A549 (cell line): ENCODE data around the gene DDAH2. TPM values are rescaled to one million over a fixed set of nuclear protein-coding genes. Genes with fewer than 3 reads are reported as not detected.

ENCODE experiments used
- ATAC-seq, 2 experiments: fragments of 200-7000 bp in 1 of 2; fragments of >200 bp in 1 of 2; cut with Nextera tagmentation in 1 of 2; cut with Tn5 transposase in 1 of 2; 3 replicates each; pipeline versions ENCODE4 v1.8.0 to v1.9.1; 2018 to 2020; ENCODE audit warnings: mild to moderate bottlenecking in 1 of 2, moderate library complexity in 1 of 2
- CTCF ChIA-PET: fragments of 300-600 bp; sonication (Branson Sonifier 250); formaldehyde crosslinking; extraction: SDS; loops from one replicate; lab custom pipeline; 2021; ENCODE audit warnings: antibody characterized with exemption, inconsistent platforms; lab: Yijun Ruan, JAX
- POLR2A ChIA-PET: fragments of 350-600 bp; formaldehyde crosslinking; extraction: SDS; loops from one replicate; lab custom pipeline; 2021; ENCODE audit warnings: antibody characterized with exemption, inconsistent platforms; lab: Yijun Ruan, JAX
- DNase-seq, 2 experiments: peaks; one replicate each; pipeline versions ENCODE4 v3.0.0 to v3.0.0-alpha.2; 2011 to 2016; ENCODE audit warnings: low read depth in 1 of 2, low spot score in 1 of 2
- FAIRE-seq: peaks from 2 replicates; lab custom pipeline; 2011; peaks lifted over from hg19 to GRCh38; lab: Jason Lieb, UNC
- H3K27ac ChIP-seq, 2 experiments: fragments of >200 bp; sonication (Bioruptor Twin); formaldehyde crosslinking; 3 replicates each; pipeline ENCODE4 v1.5.1; 2016 to 2017
- H3K4me1 ChIP-seq: fragments of >200 bp; sonication (Bioruptor Twin); formaldehyde crosslinking; 3 replicates; pipeline ENCODE4 v1.6.1; 2016
- H3K4me2 ChIP-seq: fragments of >200 bp; sonication (Bioruptor Twin); formaldehyde crosslinking; 3 replicates; pipeline ENCODE4 v1.6.1; 2016
- H3K4me3 ChIP-seq: fragments of >200 bp; sonication (Bioruptor Twin); formaldehyde crosslinking; 3 replicates; pipeline ENCODE4 v1.5.1; 2016
- H3K9me3 ChIP-seq: fragments of >200 bp; sonication (Bioruptor Twin); formaldehyde crosslinking; 3 replicates; pipeline ENCODE4 v1.6.1; 2016
- CBX8 ChIP-seq: fragments of 200-600 bp; sonication (generic); IDR thresholded peaks from 2 replicates; pipeline ENCODE4 v1.6.1; 2016
- CHD2 ChIP-seq: fragments of 150-350 bp; IDR thresholded peaks from 2 replicates; pipeline ENCODE4 v1.6.1; 2014; ENCODE audit warnings: low read length; ENCODE audit not compliant: partially characterized antibody
- GATA3 ChIP-seq: IDR thresholded peaks from 2 replicates; pipeline ENCODE4 v1.6.1; 2012; ENCODE audit warnings: borderline replicate concordance
- HOXB13 ChIP-seq: fragments of 250-450 bp; sonication (Bioruptor Pico); IDR thresholded peaks from 2 replicates; pipeline ENCODE4 v1.5.0; 2020; ENCODE audit warnings: low read depth, mild to moderate bottlenecking, moderate library complexity
- HOXB5 ChIP-seq: fragments of 250-450 bp; sonication (Bioruptor Pico); IDR thresholded peaks from 2 replicates; pipeline ENCODE4 v1.5.0; 2020; ENCODE audit warnings: mild to moderate bottlenecking, moderate library complexity
- KDM1A ChIP-seq: fragments of 200-600 bp; sonication (generic); IDR thresholded peaks from 2 replicates; pipeline ENCODE4 v1.6.1; 2016; ENCODE audit warnings: low read depth, mild to moderate bottlenecking
- MYC ChIP-seq: IDR thresholded peaks from 2 replicates; pipeline ENCODE4 v1.6.1; 2012; ENCODE audit warnings: mild to moderate bottlenecking, inconsistent platforms, low read length, improper control_type of control experiment, borderline replicate concordance
- NFE2L2 ChIP-seq: fragments of 150-350 bp; conservative IDR thresholded peaks from 2 replicates; pipeline ENCODE4 v1.6.1; 2014; ENCODE audit warnings: low read length
- NR3C1 ChIP-seq: fragments of >200 bp; sonication (Bioruptor Twin); formaldehyde crosslinking; IDR thresholded peaks from 3 replicates; pipeline ENCODE4 v1.6.1; 2017
- POLR2AphosphoS2 ChIP-seq: conservative IDR thresholded peaks from 2 replicates; pipeline ENCODE4 v1.6.1; 2012; ENCODE audit warnings: low read length, improper control_type of control experiment, inconsistent platforms
- RAD21 ChIP-seq, 2 experiments: fragments of >200 bp in 1 of 2; sonication (Bioruptor Twin) in 1 of 2; formaldehyde crosslinking in 1 of 2; IDR thresholded peaks in 1 of 2; conservative IDR thresholded peaks in 1 of 2; 2 replicates in 1 of 2; 3 replicates in 1 of 2; pipeline ENCODE4 v1.6.1; 2012 to 2018; ENCODE audit warnings: inconsistent platforms in 1 of 2
- RFX5 ChIP-seq: fragments of 450-650 bp; IDR thresholded peaks from 2 replicates; pipeline ENCODE4 v1.7.1; 2014; ENCODE audit warnings: antibody characterized with exemption, mild to moderate bottlenecking, moderate library complexity
- RNF2 ChIP-seq: fragments of 200-600 bp; sonication (generic); IDR thresholded peaks from 2 replicates; pipeline ENCODE4 v1.6.1; 2016; ENCODE audit warnings: low read depth, mild to moderate bottlenecking, antibody characterized with exemption, moderate library complexity, borderline replicate concordance
- SMC3 ChIP-seq: fragments of >200 bp; sonication (Bioruptor Twin); formaldehyde crosslinking; IDR thresholded peaks from 3 replicates; pipeline ENCODE4 v1.6.1; 2018; ENCODE audit warnings: inconsistent platforms
- TFCP2L1 ChIP-seq: fragments of 250-450 bp; sonication (Bioruptor Pico); IDR thresholded peaks from 2 replicates; pipeline ENCODE4 v1.5.0; 2021; ENCODE audit warnings: mild to moderate bottlenecking
- TP53 ChIP-seq: fragments of 250-450 bp; sonication (Bioruptor Pico); IDR thresholded peaks from 2 replicates; pipeline ENCODE4 v1.5.0; 2021; ENCODE audit warnings: mild to moderate bottlenecking, moderate library complexity
- ZC3H11A ChIP-seq: fragments of 450-650 bp; IDR thresholded peaks from 2 replicates; pipeline ENCODE4 v1.6.1; 2014; ENCODE audit warnings: antibody characterized with exemption, mild to moderate bottlenecking
- WGBS: methylation state at CpG from one replicate; pipeline ENCODE4 v1.1.6; 2017; ENCODE audit errors: missing lambda C conversion rate; 5-methylcytosine and 5-hydroxymethylcytosine counted together
- polyA plus RNA-seq, 4 experiments: library from polyadenylated mRNA; depleted of rRNA in 3 of 4; stranded (reverse); fragments of >200 nt; fragmentation: RNase III in 1 of 4; extraction: RNeasy Plus Mini Kit Qiagen cat#74134 plus additional on column Dnase treatment in 1 of 4; gene quantifications; 2 replicates in 3 of 4; 3 replicates in 1 of 4; pipeline ENCODE4 v1.2.3, GENCODE V29; 2011 to 2017
- TF ChIP-seq, protein P1 (sequence below): IDR thresholded peaks from 2 replicates; pipeline ENCODE4 v1.6.1; 2012
- TF ChIP-seq, protein P2 (sequence below): fragments of >200 bp; sonication (Bioruptor Twin); formaldehyde crosslinking; IDR thresholded peaks from 2 replicates; pipeline ENCODE4 v1.6.1; 2016
- TF ChIP-seq, protein P3 (sequence below): fragments of 250-450 bp; sonication (Bioruptor Pico); IDR thresholded peaks from 2 replicates; pipeline ENCODE4 v1.5.0; 2020; ENCODE audit warnings: low read depth, mild to moderate bottlenecking, moderate library complexity
- TF ChIP-seq, protein P4 (sequence below): fragments of 150-350 bp; IDR thresholded peaks from 2 replicates; pipeline ENCODE4 v1.6.1; 2014; ENCODE audit warnings: low read depth, mild to moderate bottlenecking, low read length

The DDAH2 gene
- polyA plus RNA-seq, 2 of the 4 experiments (the other 2 are of a cell fraction) = 19.3 to 54.5 TPM

DNA sequence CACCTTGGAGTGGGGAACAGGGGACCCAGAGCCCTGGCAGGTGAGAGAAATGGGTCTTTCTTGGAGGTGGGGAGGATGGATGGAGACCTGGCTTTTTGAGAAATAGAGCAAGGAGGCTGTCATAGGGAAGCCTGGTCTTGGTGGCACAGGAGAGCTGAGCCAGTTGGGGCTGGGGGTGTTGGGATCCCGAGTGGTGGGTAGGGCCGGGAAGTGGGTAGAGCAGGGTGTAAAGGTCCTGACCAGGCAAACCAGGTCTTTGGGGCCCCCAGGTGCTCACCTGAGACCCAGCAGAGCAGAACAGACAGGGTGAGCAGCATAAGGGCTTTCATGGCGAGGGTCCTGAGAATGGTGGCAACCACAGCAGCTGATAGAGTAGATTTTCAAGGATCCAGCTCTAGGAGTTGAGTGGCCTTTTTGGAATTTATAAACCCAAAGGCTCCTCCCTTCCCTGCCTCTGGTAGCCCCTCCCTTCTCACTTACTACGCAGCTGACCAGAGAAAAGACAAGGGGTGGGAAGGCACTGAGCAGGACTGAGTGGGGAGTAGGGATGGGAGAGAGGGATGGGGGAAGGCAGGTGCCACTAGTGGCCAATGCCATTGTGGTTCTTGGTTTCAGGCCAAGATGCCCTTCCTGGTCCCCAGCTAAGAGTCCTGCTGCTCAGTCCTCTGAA, 7.6 kb downstream of the DDAH2 start, which contains the start of gene LY6G6C (continued):
- TF ChIP-seq, protein P1, sequence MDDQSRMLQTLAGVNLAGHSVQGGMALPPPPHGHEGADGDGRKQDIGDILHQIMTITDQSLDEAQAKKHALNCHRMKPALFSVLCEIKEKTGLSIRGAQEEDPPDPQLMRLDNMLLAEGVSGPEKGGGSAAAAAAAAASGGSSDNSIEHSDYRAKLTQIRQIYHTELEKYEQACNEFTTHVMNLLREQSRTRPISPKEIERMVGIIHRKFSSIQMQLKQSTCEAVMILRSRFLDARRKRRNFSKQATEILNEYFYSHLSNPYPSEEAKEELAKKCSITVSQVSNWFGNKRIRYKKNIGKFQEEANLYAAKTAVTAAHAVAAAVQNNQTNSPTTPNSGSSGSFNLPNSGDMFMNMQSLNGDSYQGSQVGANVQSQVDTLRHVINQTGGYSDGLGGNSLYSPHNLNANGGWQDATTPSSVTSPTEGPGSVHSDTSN = no peak
- TF ChIP-seq MYC (no peak), RAD21 (conservative IDR thresholded peaks at IDR 0.05 in 1 of 2, IDR thresholded peaks at IDR 0.05 in 1 of 2) (no peak), CBX8 (no peak), NR3C1 (no peak), CHD2 (no peak), KDM1A (no peak)

DNA sequence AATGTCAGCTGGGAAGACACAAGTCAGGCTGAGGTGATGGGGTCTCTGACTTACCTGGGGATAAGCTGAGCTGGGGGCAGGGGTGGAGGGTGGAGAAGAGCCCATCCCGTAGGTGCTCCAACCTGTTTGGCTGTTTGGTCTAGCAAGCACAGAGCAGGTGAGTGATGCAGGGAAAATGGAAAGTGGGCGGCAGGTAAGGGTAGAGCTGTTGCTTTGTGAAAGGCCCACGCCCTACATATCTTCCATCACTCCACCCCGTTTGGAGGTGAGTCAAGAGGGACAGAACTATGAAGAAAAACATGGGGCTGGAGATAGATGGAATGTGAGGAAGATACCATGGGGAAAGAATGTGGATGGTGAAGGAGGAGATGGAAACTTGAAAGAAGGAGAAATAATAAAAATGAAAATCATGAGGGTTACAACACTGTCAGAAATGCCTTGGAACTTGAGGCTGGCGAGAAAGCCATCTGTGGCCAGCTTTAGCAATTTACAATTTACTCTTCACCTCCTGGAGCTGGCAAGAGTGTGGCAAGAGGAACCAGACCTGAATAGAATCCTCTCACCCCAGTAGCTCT, 8.8 kb downstream of the DDAH2 start:
- TF ChIP-seq TP53 = no peak
- TF ChIP-seq, protein P2, sequence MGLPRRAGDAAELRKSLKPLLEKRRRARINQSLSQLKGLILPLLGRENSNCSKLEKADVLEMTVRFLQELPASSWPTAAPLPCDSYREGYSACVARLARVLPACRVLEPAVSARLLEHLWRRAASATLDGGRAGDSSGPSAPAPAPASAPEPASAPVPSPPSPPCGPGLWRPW = no peak
- TF ChIP-seq, protein P3, sequence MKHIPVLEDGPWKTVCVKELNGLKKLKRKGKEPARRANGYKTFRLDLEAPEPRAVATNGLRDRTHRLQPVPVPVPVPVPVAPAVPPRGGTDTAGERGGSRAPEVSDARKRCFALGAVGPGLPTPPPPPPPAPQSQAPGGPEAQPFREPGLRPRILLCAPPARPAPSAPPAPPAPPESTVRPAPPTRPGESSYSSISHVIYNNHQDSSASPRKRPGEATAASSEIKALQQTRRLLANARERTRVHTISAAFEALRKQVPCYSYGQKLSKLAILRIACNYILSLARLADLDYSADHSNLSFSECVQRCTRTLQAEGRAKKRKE (CRISPR knock-in tag) = no peak
- H3K4me3 ChIP-seq = no peak overlapping the region
- H3K9me3 ChIP-seq = no peaks in the 10 kb centered on the region
- 65% methylated on average over 5 of the region's 5 CpGs for WGBS
- CTCF ChIA-PET = interaction anchor here (0.6 kb wide), 2 partner anchors 83 to 371 kb away, joined by 3 to 4 read pairs; no protein-coding TSS in a partner anchor
- FAIRE-seq (no peak), DNase-seq (no peak), ATAC-seq (no peak)
- no peak overlapping the region for H3K4me2 ChIP-seq
- no peak overlapping the region for H3K27ac ChIP-seq
- POLR2A ChIA-PET = no interaction called here
- H3K4me1 ChIP-seq = no peaks in the 10 kb centered on the region

DNA sequence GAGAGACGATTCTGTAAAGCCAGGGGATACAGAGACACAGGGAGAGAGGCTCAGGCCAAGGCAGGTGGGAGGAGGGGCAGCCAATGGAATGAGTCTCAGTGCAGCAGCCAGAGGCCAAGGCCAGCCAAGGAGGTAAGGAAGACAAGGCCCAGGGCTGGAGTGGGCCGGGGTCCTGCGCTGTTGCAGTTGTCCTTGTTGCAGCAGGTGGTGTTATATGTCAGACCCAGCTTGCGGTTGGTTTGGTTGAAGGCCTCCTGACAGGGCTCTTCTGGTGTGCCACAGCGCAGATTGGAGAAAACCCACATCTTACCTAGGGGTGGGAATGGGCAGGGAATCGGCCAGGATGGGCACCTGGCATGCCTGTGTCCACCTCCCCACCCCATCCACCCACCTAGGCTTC, 10.1 kb downstream of the DDAH2 start:
- FAIRE-seq = no peak
- POLR2A ChIA-PET = no interaction called here
- no peak for ATAC-seq
- 65% methylated on average over 6 of the region's 6 CpGs for WGBS
- H3K4me2 ChIP-seq = no peak overlapping the region
- no peak overlapping the region for H3K27ac ChIP-seq
- DNase-seq = no peak
- no peak overlapping the region for H3K4me3 ChIP-seq
- CTCF ChIA-PET = no interaction called here
- no peaks in the 10 kb centered on the region for H3K4me1 ChIP-seq
- no peak for TF ChIP-seq RFX5
- TF ChIP-seq POLR2AphosphoS2 = no peak
- TF ChIP-seq, protein P4, sequence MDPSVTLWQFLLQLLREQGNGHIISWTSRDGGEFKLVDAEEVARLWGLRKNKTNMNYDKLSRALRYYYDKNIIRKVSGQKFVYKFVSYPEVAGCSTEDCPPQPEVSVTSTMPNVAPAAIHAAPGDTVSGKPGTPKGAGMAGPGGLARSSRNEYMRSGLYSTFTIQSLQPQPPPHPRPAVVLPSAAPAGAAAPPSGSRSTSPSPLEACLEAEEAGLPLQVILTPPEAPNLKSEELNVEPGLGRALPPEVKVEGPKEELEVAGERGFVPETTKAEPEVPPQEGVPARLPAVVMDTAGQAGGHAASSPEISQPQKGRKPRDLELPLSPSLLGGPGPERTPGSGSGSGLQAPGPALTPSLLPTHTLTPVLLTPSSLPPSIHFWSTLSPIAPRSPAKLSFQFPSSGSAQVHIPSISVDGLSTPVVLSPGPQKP = no peak
- TF ChIP-seq CBX8 = no peak
- no peak for TF ChIP-seq NFE2L2
- TF ChIP-seq TFCP2L1 (CRISPR knock-in tag) = no peak
- no peak for TF ChIP-seq SMC3
- TF ChIP-seq HOXB13 (CRISPR knock-in tag) = no peak
- no peaks in the 10 kb centered on the region for H3K9me3 ChIP-seq

DNA sequence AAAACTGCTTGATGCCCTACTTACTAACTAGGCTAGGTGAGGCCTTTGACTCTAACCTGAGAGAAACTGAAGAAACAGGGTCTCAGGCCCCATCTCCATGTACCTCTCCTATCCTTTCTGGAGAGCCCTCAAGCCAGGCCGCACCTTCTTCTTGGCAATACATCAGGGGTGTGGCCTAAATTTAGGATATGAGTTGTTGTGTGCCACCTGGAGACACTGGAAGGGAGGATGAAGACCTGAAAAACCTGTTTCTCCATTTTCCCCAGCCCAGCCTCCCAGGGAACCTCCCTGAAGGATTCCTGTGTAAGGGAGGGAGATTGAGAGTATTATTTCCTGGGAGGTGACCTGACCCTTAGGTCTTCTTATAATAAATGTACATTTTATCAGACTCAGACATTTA, 10.8 kb downstream of the DDAH2 start:
- DNase-seq = no peak
- POLR2A ChIA-PET = no interaction called here

More for the DNA sequence above, 10.8 kb downstream of the DDAH2 start:
- FAIRE-seq = no peak
- H3K4me3 ChIP-seq = no peak overlapping the region
- WGBS = 83% methylated on average over 1 of the region's 1 CpG
- no peak for ATAC-seq
- H3K4me2 ChIP-seq = no peak overlapping the region
- H3K4me1 ChIP-seq = no peaks in the 10 kb centered on the region
- CTCF ChIA-PET = no interaction called here
- no peaks in the 10 kb centered on the region for H3K9me3 ChIP-seq
- TF ChIP-seq HOXB5 (CRISPR knock-in tag) (no peak), GATA3 (no peak), RNF2 (no peak), ZC3H11A (no peak)
- no peak overlapping the region for H3K27ac ChIP-seq
